Measurements from ENCODE around the gene ERCC6L2.

GRCh38 chr9:95993337-95993736 lies 117.8 kb downstream of the ERCC6L2 start:
- TF ChIP-seq CTCF (IDR thresholded peaks at IDR 0.05 in 2 of 3, conservative IDR thresholded peaks at IDR 0.05 in 1 of 3; ENCODE audit: borderline replicate concordance in 1 of 3, insufficient read depth in 1 of 3, low read depth in 2 of 3, low read length in 2 of 3) (no peak), ZFX (IDR thresholded peaks at IDR 0.05) (no peak), EZH2phosphoT487 (IDR thresholded peaks at IDR 0.05; ENCODE audit: borderline replicate concordance) (no peak), POLR2AphosphoS5 (IDR thresholded peaks at IDR 0.05; ENCODE audit: low read depth, low read length) (no peak), ZNF274 (IDR thresholded peaks at IDR 0.05; ENCODE audit: low read depth, low read length) (no peak), MAX (IDR thresholded peaks at IDR 0.05) (no peak), ATF3 (IDR thresholded peaks at IDR 0.05) (no peak), POLR2A (IDR thresholded peaks at IDR 0.05; ENCODE audit: borderline replicate concordance, extremely low read depth, insufficient read depth, insufficient read length) (no peak), CEBPB (IDR thresholded peaks at IDR 0.05; ENCODE audit: low read depth) (no peak), EZH2 (IDR thresholded peaks at IDR 0.05) (no peak), RAD21 (IDR thresholded peaks at IDR 0.05; ENCODE audit: low read depth) (no peak)
